Sigmoid colon (tissue), 7 donors: ENCODE data around the gene PGAM2. TPM values are rescaled to one million over a fixed set of nuclear protein-coding genes. Genes with fewer than 3 reads are reported as not detected.
A peak's percentile ranks its signal among the peaks of the same experiment; 100 is the strongest.

Source experiments
- DNase-seq: peaks from one replicate; pipeline ENCODE4 v3.0.0-alpha.2; 2019
- H3K27ac ChIP-seq, 4 donors: fragments of 200-600 bp; sonication (generic); one replicate each; pipeline ENCODE4 v1.5.1; 2016 to 2019; ENCODE audit warnings: mild to moderate bottlenecking in 1 of 4
- H3K27me3 ChIP-seq, 3 donors: fragments of 200-600 bp; sonication (generic); one replicate each; pipeline ENCODE4 v1.5.1; 2019; ENCODE audit warnings: mild to moderate bottlenecking in 1 of 3
- H3K36me3 ChIP-seq, 4 donors: fragments of 200-600 bp; sonication (generic); one replicate each; pipeline ENCODE4 v1.5.1; 2016 to 2019
- H3K4me1 ChIP-seq, 4 donors: fragments of 200-600 bp; sonication (generic); one replicate each; pipeline ENCODE4 v1.5.1; 2017 to 2019
- H3K4me3 ChIP-seq, 4 donors: fragments of 200-600 bp; sonication (generic); one replicate each; pipeline ENCODE4 v1.5.1; 2017 to 2019; ENCODE audit warnings: mild to moderate bottlenecking in 2 of 4, moderate library complexity in 1 of 4
- H3K9me3 ChIP-seq, 4 donors: fragments of 200-600 bp in 3 of 4; sonication (generic) in 3 of 4; one replicate each; pipeline versions ENCODE4 v1.5.1 to v1.6.1; 2013 to 2019
- CTCF ChIP-seq, 4 experiments: fragments of 450-650 bp in 3 of 4; fragments of 200-600 bp in 1 of 4; IDR thresholded peaks; one replicate each; pipeline ENCODE4 v1.5.1; 2016 to 2019; ENCODE audit warnings: antibody characterized with exemption in 4 of 4, mild to moderate bottlenecking in 3 of 4, moderate library complexity in 2 of 4
- EP300 ChIP-seq, 4 donors: sonication (generic); formaldehyde crosslinking; IDR thresholded peaks; one replicate each; pipeline ENCODE4 v1.6.1; 2017; ENCODE audit warnings: antibody characterized with exemption in 4 of 4
- POLR2A ChIP-seq, 2 donors: fragments of 450-650 bp; IDR thresholded peaks; one replicate each; pipeline ENCODE4 v1.6.1; 2016; ENCODE audit warnings: antibody characterized with exemption in 2 of 2, mild to moderate bottlenecking in 2 of 2, moderate library complexity in 2 of 2
- POLR2AphosphoS5 ChIP-seq, 4 donors: sonication (generic); formaldehyde crosslinking; IDR thresholded peaks; one replicate each; pipeline ENCODE4 v1.6.1; 2017; ENCODE audit warnings: antibody characterized with exemption in 4 of 4
- WGBS, 2 donors: extraction: QIAGEN DNeasy Blood & Tissue Kit; methylation state at CpG; one replicate each; pipeline ENCODE4 v1.1.7; 2013; 5-methylcytosine and 5-hydroxymethylcytosine counted together
- intact Hi-C: fragments of 100-400 bp; cut with DNase I; formaldehyde crosslinking; loops from one replicate; pipeline ENCODE4 v1.15.1; 2023
- polyA plus RNA-seq, 3 donors: library from polyadenylated mRNA; stranded (reverse); fragments of 200-250 nt; gene quantifications; one replicate each; pipeline ENCODE4 v1.2.3, GENCODE V29; 2013
- total RNA-seq, 4 donors: library from RNA; depleted of rRNA; stranded (reverse); fragments of >200 nt; gene quantifications; one replicate each; pipeline ENCODE4 v1.1.0, GENCODE V29; 2016
- donor health status: healthy with polysubstance abuse.
- donor health status: Bipolar disorder and iron deficiency.
- donor health status: healthy.

The PGAM2 gene
- total and polyA plus RNA-seq, 7 donors: 0.71 to 3.0 (median 1.3) TPM; not detected in 1

- no peaks in the 10 kb centered on the region for H3K9me3 ChIP-seq
- intact Hi-C loops: no loop called here
- peaks cover 46 to 100% (median 61%) of the 10 kb centered on the region in 4 donors for H3K36me3 ChIP-seq
- H3K4me3 ChIP-seq: no peak overlapping the region
- DNase-seq: peak; percentile 54
- no peaks in the 10 kb centered on the region for H3K4me1 ChIP-seq
- 92 to 96% methylated on average over 11 of the region's 11 CpGs for WGBS, 2 donors
- no peak overlapping the region for H3K27ac ChIP-seq
- H3K27me3 ChIP-seq: no peaks in the 10 kb centered on the region
- no peak for TF ChIP-seq CTCF (IDR thresholded peaks at IDR 0.05)
These were observed 8.1 kb downstream of the PGAM2 start for GRCh38 chr7:44057181-44057848.

GRCh38 chr7:44056681-44057080 lies 8.7 kb downstream of the PGAM2 start:
- Histone ChIP-seq H3K36me3 (peaks cover 50 to 100% (median 66%) of the 10 kb centered on the region in 4 donors), H3K9me3 (no peaks in the 10 kb centered on the region), H3K4me3 (no peak overlapping the region), H3K27ac (no peak overlapping the region), H3K4me1 (no peaks in the 10 kb centered on the region), H3K27me3 (no peaks in the 10 kb centered on the region)
- TF ChIP-seq CTCF (IDR thresholded peaks at IDR 0.05): no peak
- no peak for TF ChIP-seq POLR2AphosphoS5 (IDR thresholded peaks at IDR 0.05)
- TF ChIP-seq POLR2A (IDR thresholded peaks at IDR 0.05): no peak
- no peak for TF ChIP-seq EP300 (IDR thresholded peaks at IDR 0.05)
- DNase-seq: peak; percentile 58
- intact Hi-C loops: no loop called here
- 97% methylated on average over 7 of the region's 7 CpGs for WGBS, 2 donors

GRCh38 chr7:44052771-44053365 lies 12.5 kb downstream of the PGAM2 start:
- 92 to 96% methylated on average over 12 of the region's 12 CpGs for WGBS, 2 donors
- no peak overlapping the region for H3K27ac ChIP-seq
- no peak for DNase-seq
- H3K27me3 ChIP-seq: no peaks in the 10 kb centered on the region
- intact Hi-C loops: no loop called here
- H3K36me3 ChIP-seq: peaks cover 33 to 86% (median 58%) of the 10 kb centered on the region in 4 donors
- TF ChIP-seq POLR2AphosphoS5 (IDR thresholded peaks at IDR 0.05) (no peak), CTCF (IDR thresholded peaks at IDR 0.05) (no peak), POLR2A (IDR thresholded peaks at IDR 0.05) (no peak), EP300 (IDR thresholded peaks at IDR 0.05) (no peak)
- H3K4me3 ChIP-seq: no peak overlapping the region
- H3K9me3 ChIP-seq: no peaks in the 10 kb centered on the region
- peaks cover 0 to 19% (median 2%) of the 10 kb centered on the region in 4 donors for H3K4me1 ChIP-seq

- TF ChIP-seq CTCF (IDR thresholded peaks at IDR 0.05) (no peak), POLR2A (IDR thresholded peaks at IDR 0.05) (no peak), POLR2AphosphoS5 (IDR thresholded peaks at IDR 0.05) (no peak), EP300 (IDR thresholded peaks at IDR 0.05) (no peak)
- Histone ChIP-seq H3K4me1 (peaks cover 0 to 21% (median 6%) of the 10 kb centered on the region in 4 donors), H3K4me3 (no peak overlapping the region), H3K27me3 (no peaks in the 10 kb centered on the region), H3K9me3 (no peaks in the 10 kb centered on the region), H3K27ac (no peak overlapping the region), H3K36me3 (peaks cover 23 to 83% (median 46%) of the 10 kb centered on the region in 4 donors)
- 96 to 99% methylated on average over 5 of the region's 5 CpGs for WGBS, 2 donors
- no peak for DNase-seq
- intact Hi-C loops: no loop called here
These were observed 13.7 kb downstream of the PGAM2 start for GRCh38 chr7:44051611-44052220.
